ENCODE data around the gene STX8. TPM values are rescaled to one million over a fixed set of nuclear protein-coding genes. Genes with fewer than 3 reads are reported as not detected.

The STX8 gene
- total RNA-seq, 1 experiment from 2014 or later, result 50.3 TPM

DNA sequence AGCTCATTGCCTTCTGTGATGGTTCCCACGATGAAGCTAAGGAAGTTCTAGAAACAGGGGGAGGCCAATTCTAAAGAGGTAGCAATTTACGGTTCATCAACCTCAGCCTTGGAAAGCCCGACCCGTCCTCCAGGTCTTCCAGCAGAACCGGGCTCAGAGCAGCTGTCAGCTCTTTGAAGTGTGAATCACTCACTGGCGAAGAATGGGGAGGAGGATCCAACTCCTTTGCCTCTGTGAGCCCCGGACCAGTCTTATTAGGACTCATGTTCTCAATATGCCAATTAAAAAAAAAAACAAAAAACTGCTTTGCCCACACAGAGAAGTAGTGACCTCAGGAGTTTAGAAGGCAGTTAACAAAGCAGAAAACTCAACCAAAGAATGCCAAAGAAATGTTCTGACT is 31.4 kb downstream of the STX8 start:
- Histone ChIP-seq H3K27me3 (ENCODE audit: control insufficient read depth, insufficient read depth, low read length) (no peaks in the 10 kb centered on the region), H3K36me3 (ENCODE audit: control insufficient read depth, insufficient read depth, low read length) (no peaks in the 10 kb centered on the region), H3K9me3 (ENCODE audit: control insufficient read depth, insufficient read depth, low read depth, low read length) (no peaks in the 10 kb centered on the region), H3K4me1 (ENCODE audit: control insufficient read depth, insufficient read depth, low read length) (no peaks in the 10 kb centered on the region), H3K27ac (ENCODE audit: low read length) (no peak overlapping the region), H3K4me3 (ENCODE audit: low read depth in 2 of 2, low read length in 2 of 2) (no peak overlapping the region)
- ChIA-PET CTCF (no interaction called here), POLR2A (no interaction called here)
- intact Hi-C loops (cut with micrococcal nuclease; ENCODE audit: unreplicated experiment), result no loop called here
- no TSS peak for BruUV-seq (replicated peaks)
- no peak for TF ChIP-seq TCF7L2 (IDR thresholded peaks at IDR 0.05; ENCODE audit: low read depth, low read length)
- TF ChIP-seq, protein P1, sequence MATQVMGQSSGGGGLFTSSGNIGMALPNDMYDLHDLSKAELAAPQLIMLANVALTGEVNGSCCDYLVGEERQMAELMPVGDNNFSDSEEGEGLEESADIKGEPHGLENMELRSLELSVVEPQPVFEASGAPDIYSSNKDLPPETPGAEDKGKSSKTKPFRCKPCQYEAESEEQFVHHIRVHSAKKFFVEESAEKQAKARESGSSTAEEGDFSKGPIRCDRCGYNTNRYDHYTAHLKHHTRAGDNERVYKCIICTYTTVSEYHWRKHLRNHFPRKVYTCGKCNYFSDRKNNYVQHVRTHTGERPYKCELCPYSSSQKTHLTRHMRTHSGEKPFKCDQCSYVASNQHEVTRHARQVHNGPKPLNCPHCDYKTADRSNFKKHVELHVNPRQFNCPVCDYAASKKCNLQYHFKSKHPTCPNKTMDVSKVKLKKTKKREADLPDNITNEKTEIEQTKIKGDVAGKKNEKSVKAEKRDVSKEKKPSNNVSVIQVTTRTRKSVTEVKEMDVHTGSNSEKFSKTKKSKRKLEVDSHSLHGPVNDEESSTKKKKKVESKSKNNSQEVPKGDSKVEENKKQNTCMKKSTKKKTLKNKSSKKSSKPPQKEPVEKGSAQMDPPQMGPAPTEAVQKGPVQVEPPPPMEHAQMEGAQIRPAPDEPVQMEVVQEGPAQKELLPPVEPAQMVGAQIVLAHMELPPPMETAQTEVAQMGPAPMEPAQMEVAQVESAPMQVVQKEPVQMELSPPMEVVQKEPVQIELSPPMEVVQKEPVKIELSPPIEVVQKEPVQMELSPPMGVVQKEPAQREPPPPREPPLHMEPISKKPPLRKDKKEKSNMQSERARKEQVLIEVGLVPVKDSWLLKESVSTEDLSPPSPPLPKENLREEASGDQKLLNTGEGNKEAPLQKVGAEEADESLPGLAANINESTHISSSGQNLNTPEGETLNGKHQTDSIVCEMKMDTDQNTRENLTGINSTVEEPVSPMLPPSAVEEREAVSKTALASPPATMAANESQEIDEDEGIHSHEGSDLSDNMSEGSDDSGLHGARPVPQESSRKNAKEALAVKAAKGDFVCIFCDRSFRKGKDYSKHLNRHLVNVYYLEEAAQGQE (IDR thresholded peaks at IDR 0.05; ENCODE audit: insufficient read depth in 1 of 2, low read depth in 2 of 2, low read length in 1 of 2), result no peak
- TF ChIP-seq POLR2AphosphoS5 (IDR thresholded peaks at IDR 0.05; ENCODE audit: low read depth, low read length), result no peak
- no peak for TF ChIP-seq SIN3A (IDR thresholded peaks at IDR 0.05; ENCODE audit: borderline replicate concordance, insufficient read depth, low read depth, low read length)
- ATAC-seq, result no peak
- no peak for DNase-seq (ENCODE audit: low read depth, low spot score)
- in situ Hi-C loops (cut with HindIII; ENCODE audit: low pct_unique_long_range_greater_than_20kb, low sequenced_read_pairs), result no loop called here

DNA sequence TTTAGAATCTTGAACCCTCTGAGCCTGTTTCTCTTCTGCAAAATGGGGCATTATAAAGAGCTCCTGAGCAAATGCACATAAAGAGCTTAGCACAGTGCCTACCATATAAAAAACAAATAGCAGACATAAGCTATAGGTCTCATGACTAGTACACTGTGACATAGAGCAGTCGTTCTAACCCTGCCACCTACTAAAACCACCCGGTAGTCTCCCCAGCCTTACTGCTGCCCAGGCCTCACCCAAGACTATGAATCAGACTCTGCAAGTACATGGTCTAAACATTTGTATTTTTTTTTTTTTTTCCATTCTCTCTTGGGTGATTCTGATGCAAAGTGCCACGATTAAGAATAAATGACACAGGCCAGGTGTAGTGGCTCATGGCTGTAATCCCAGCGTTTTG is 33.9 kb downstream of the STX8 start:
- Histone ChIP-seq H3K36me3 (ENCODE audit: control insufficient read depth, insufficient read depth, low read length) (no peaks in the 10 kb centered on the region), H3K9me3 (ENCODE audit: control insufficient read depth, insufficient read depth, low read depth, low read length) (no peaks in the 10 kb centered on the region), H3K27me3 (ENCODE audit: control insufficient read depth, insufficient read depth, low read length) (no peaks in the 10 kb centered on the region), H3K4me1 (ENCODE audit: control insufficient read depth, insufficient read depth, low read length) (no peaks in the 10 kb centered on the region), H3K4me3 (ENCODE audit: low read depth in 2 of 2, low read length in 2 of 2) (no peak overlapping the region), H3K27ac (ENCODE audit: low read length) (no peak overlapping the region)
- ATAC-seq, result no peak
- no peak for DNase-seq (ENCODE audit: low read depth, low spot score)
- ChIA-PET POLR2A (no interaction called here), CTCF (no interaction called here)
- no peak for TF ChIP-seq TCF7L2 (IDR thresholded peaks at IDR 0.05; ENCODE audit: low read depth, low read length)
- TF ChIP-seq SIN3A (IDR thresholded peaks at IDR 0.05; ENCODE audit: borderline replicate concordance, insufficient read depth, low read depth, low read length), result no peak
- TF ChIP-seq, protein P1 (IDR thresholded peaks at IDR 0.05; ENCODE audit: insufficient read depth in 1 of 2, low read depth in 2 of 2, low read length in 1 of 2), result no peak
- TF ChIP-seq, protein P2, sequence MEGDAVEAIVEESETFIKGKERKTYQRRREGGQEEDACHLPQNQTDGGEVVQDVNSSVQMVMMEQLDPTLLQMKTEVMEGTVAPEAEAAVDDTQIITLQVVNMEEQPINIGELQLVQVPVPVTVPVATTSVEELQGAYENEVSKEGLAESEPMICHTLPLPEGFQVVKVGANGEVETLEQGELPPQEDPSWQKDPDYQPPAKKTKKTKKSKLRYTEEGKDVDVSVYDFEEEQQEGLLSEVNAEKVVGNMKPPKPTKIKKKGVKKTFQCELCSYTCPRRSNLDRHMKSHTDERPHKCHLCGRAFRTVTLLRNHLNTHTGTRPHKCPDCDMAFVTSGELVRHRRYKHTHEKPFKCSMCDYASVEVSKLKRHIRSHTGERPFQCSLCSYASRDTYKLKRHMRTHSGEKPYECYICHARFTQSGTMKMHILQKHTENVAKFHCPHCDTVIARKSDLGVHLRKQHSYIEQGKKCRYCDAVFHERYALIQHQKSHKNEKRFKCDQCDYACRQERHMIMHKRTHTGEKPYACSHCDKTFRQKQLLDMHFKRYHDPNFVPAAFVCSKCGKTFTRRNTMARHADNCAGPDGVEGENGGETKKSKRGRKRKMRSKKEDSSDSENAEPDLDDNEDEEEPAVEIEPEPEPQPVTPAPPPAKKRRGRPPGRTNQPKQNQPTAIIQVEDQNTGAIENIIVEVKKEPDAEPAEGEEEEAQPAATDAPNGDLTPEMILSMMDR (IDR thresholded peaks at IDR 0.05), result no peak
- no peak for TF ChIP-seq POLR2AphosphoS5 (IDR thresholded peaks at IDR 0.05; ENCODE audit: low read depth, low read length)
- intact Hi-C loops (cut with micrococcal nuclease; ENCODE audit: unreplicated experiment) (no loop called here), in situ Hi-C loops (cut with HindIII; ENCODE audit: low pct_unique_long_range_greater_than_20kb, low sequenced_read_pairs) (no loop called here)
- no TSS peak for BruUV-seq (replicated peaks)
